Astrocyte (in vitro differentiated cells and primary cell): Measurements from ENCODE around the gene NEDD9. TPM values are rescaled to one million over a fixed set of nuclear protein-coding genes. Genes with fewer than 3 reads are reported as not detected.

Experiments
- DNase-seq: peaks from one replicate; pipeline ENCODE4 v3.0.0-alpha.2; 2010; ENCODE audit warnings: low read depth
- FAIRE-seq: peaks from 2 replicates; lab custom pipeline; 2011; peaks lifted over from hg19 to GRCh38; lab: Jason Lieb, UNC
- H2AFZ ChIP-seq: 2 replicates; pipeline ENCODE4 v1.6.0; 2012; ENCODE audit warnings: low read depth, low read length, inconsistent platforms
- H3K27ac ChIP-seq: 2 replicates; pipeline ENCODE4 v1.5.1; 2011; ENCODE audit warnings: low read depth, low read length, inconsistent platforms
- H3K27me3 ChIP-seq: 2 replicates; pipeline ENCODE4 v1.6.0; 2011; ENCODE audit warnings: low read length, inconsistent platforms; ENCODE audit not compliant: insufficient read depth
- H3K36me3 ChIP-seq: 2 replicates; pipeline ENCODE4 v1.5.1; 2011; ENCODE audit warnings: low read length, inconsistent platforms; ENCODE audit not compliant: insufficient read depth
- H3K4me1 ChIP-seq: 2 replicates; pipeline ENCODE4 v1.5.1; 2011; ENCODE audit warnings: low read length, inconsistent platforms; ENCODE audit not compliant: insufficient read depth
- H3K4me2 ChIP-seq: 2 replicates; pipeline ENCODE4 v1.6.0; 2012; ENCODE audit warnings: low read length, inconsistent platforms
- H3K4me3 ChIP-seq: 2 replicates; pipeline ENCODE4 v1.5.1; 2011; ENCODE audit warnings: low read depth, mild to moderate bottlenecking, low read length, inconsistent platforms; ENCODE audit not compliant: insufficient read depth
- H3K79me2 ChIP-seq: 2 replicates; pipeline ENCODE4 v1.6.0; 2012; ENCODE audit warnings: mild to moderate bottlenecking, low read length, inconsistent platforms; ENCODE audit not compliant: insufficient read depth
- H3K9ac ChIP-seq: 2 replicates; pipeline ENCODE4 v1.6.0; 2012; ENCODE audit warnings: mild to moderate bottlenecking, low read length, inconsistent platforms
- H3K9me3 ChIP-seq: 2 replicates; pipeline ENCODE4 v1.5.1; 2012; ENCODE audit warnings: low read depth, mild to moderate bottlenecking, low read length, inconsistent platforms; ENCODE audit not compliant: insufficient read depth
- H4K20me1 ChIP-seq: 2 replicates; pipeline ENCODE4 v1.6.0; 2012; ENCODE audit warnings: low read length, inconsistent platforms; ENCODE audit not compliant: insufficient read depth
- H3K27ac Mint-ChIP-seq: one replicate; pipeline ENCODE4 v1.8.0; 2021; ENCODE audit warnings: mild to moderate bottlenecking, mixed read lengths; ENCODE audit not compliant: unreplicated experiment
- H3K27me3 Mint-ChIP-seq: one replicate; pipeline ENCODE4 v1.8.0; 2021; ENCODE audit warnings: low read depth, mixed read lengths; ENCODE audit not compliant: unreplicated experiment
- H3K36me3 Mint-ChIP-seq: one replicate; pipeline ENCODE4 v1.8.0; 2021; ENCODE audit warnings: low read depth, mixed read lengths; ENCODE audit not compliant: unreplicated experiment
- H3K4me1 Mint-ChIP-seq: one replicate; pipeline ENCODE4 v1.8.0; 2021; ENCODE audit warnings: low read depth, mixed read lengths; ENCODE audit not compliant: unreplicated experiment
- H3K4me3 Mint-ChIP-seq: one replicate; pipeline ENCODE4 v1.8.0; 2021; ENCODE audit warnings: mild to moderate bottlenecking, moderate library complexity, mixed read lengths; ENCODE audit not compliant: unreplicated experiment
- H3K9me3 Mint-ChIP-seq: one replicate; pipeline ENCODE4 v1.8.0; 2021; ENCODE audit warnings: mild to moderate bottlenecking, mixed read lengths; ENCODE audit not compliant: unreplicated experiment
- CTCF ChIP-seq: IDR thresholded peaks from 2 replicates; pipeline ENCODE4 v1.5.1; 2011; ENCODE audit warnings: low read depth, mild to moderate bottlenecking, inconsistent platforms, low read length, moderate library complexity; ENCODE audit not compliant: insufficient read depth
- EZH2 ChIP-seq: IDR thresholded peaks from 2 replicates; pipeline ENCODE4 v1.6.1; 2012; ENCODE audit warnings: mild to moderate bottlenecking, low read length, inconsistent platforms; ENCODE audit not compliant: insufficient read depth
- total RNA-seq: library from RNA; stranded (reverse); gene quantifications from 2 replicates; pipeline ENCODE4 v1.2.1, GENCODE V29; 2021

Gene NEDD9
- total RNA-seq, 1 donor from 2014 or later: 39.6 TPM

- no peak overlapping the region for H3K4me3 ChIP-seq
- no peak overlapping the region for H2AFZ ChIP-seq
- H3K4me2 ChIP-seq: no peak overlapping the region
- H3K79me2 ChIP-seq: peaks cover 97% of the 10 kb centered on the region
- peaks cover 56% of the 10 kb centered on the region for H3K4me1 Mint-ChIP-seq
- no peak for TF ChIP-seq CTCF
- TF ChIP-seq EZH2: no peak
- peaks cover 11% of the 10 kb centered on the region for H3K36me3 ChIP-seq
- FAIRE-seq (no peak), DNase-seq (no peak)
- H3K9me3 ChIP-seq: no peaks in the 10 kb centered on the region
- peaks cover 31% of the 10 kb centered on the region for H3K36me3 Mint-ChIP-seq
- H3K9ac ChIP-seq: no peak overlapping the region
- H4K20me1 ChIP-seq: peaks cover 78% of the 10 kb centered on the region
- no peaks in the 10 kb centered on the region for H3K9me3 Mint-ChIP-seq
- no peak overlapping the region for H3K4me3 Mint-ChIP-seq
- peaks cover 51% of the 10 kb centered on the region for H3K4me1 ChIP-seq
- no peaks in the 10 kb centered on the region for H3K27me3 Mint-ChIP-seq
- H3K27ac ChIP-seq: no peak overlapping the region
- no peak overlapping the region for H3K27ac Mint-ChIP-seq
- H3K27me3 ChIP-seq: no peaks in the 10 kb centered on the region
Measured at GRCh38 chr6:11221623-11222384, 10.7 kb downstream of the NEDD9 start.

GRCh38 chr6:11219400-11219834 is 13.1 kb downstream of the NEDD9 start:
- H3K4me1 ChIP-seq: peaks cover 57% of the 10 kb centered on the region
- H3K79me2 ChIP-seq: peaks cover 99% of the 10 kb centered on the region
- H4K20me1 ChIP-seq: peaks cover 67% of the 10 kb centered on the region
- H3K27me3 ChIP-seq: no peaks in the 10 kb centered on the region
- peak overlapping the region; percentile 55 for H3K27ac ChIP-seq
- TF ChIP-seq EZH2 (no peak), CTCF (no peak)
- peak overlapping the region; percentile 49 for H3K4me2 ChIP-seq
- DNase-seq (no peak), FAIRE-seq (no peak)
- H3K9ac ChIP-seq: peak overlapping the region; percentile 61
- H3K4me1 Mint-ChIP-seq: peaks cover 51% of the 10 kb centered on the region
- H3K9me3 Mint-ChIP-seq: no peaks in the 10 kb centered on the region
- H3K4me3 Mint-ChIP-seq: no peak overlapping the region
- H3K27me3 Mint-ChIP-seq: no peaks in the 10 kb centered on the region
- no peak overlapping the region for H3K4me3 ChIP-seq
- no peaks in the 10 kb centered on the region for H3K9me3 ChIP-seq
- H3K27ac Mint-ChIP-seq: no peak overlapping the region
- H3K36me3 Mint-ChIP-seq: peaks cover 34% of the 10 kb centered on the region
- peaks cover 16% of the 10 kb centered on the region for H3K36me3 ChIP-seq
- no peak overlapping the region for H2AFZ ChIP-seq
